GM12801 (cell line): ENCODE measurements around the gene RELL1.

Experiments
- CTCF ChIP-seq: IDR thresholded peaks from one replicate; pipeline ENCODE4 v1.5.1; 2011; ENCODE audit warnings: control low read depth; ENCODE audit not compliant: insufficient read length; ENCODE audit errors: extremely low read depth

The RELL1 gene

GRCh38 chr4:37620176-37620575 is 66.0 kb downstream of the RELL1 start:
- no peak for TF ChIP-seq CTCF

GRCh38 chr4:37615720-37616063 is 70.5 kb downstream of the RELL1 start:
- no peak for TF ChIP-seq CTCF

GRCh38 chr4:37615059-37615719 is 71.0 kb downstream of the RELL1 start:
- TF ChIP-seq CTCF = no peak

GRCh38 chr4:37612811-37613210 is 73.4 kb downstream of the RELL1 start:
- no peak for TF ChIP-seq CTCF

GRCh38 chr4:37609626-37610025 is 76.5 kb downstream of the RELL1 start:
- TF ChIP-seq CTCF = no peak

- no peak for TF ChIP-seq CTCF
Measured at GRCh38 chr4:37607018-37607417, 79.2 kb downstream of the RELL1 start.

- TF ChIP-seq CTCF = no peak
Measured at GRCh38 chr4:37605843-37606565, 80.2 kb downstream of the RELL1 start.
